GM21381 (cell line): Measurements from ENCODE around the gene MYO1A.
"Not testable (repeated sequence)": the region's sequence is repeated elsewhere in the genome, so short reads cannot be mapped to it uniquely, and the experiment has no call there.

ENCODE experiments used
- ATAC-seq: cut with Tn5 transposase; IDR thresholded peaks from one replicate; pipeline ENCODE4 v1.9.1; 2021; ENCODE audit warnings: mild to moderate bottlenecking, moderate library complexity; ENCODE audit not compliant: unreplicated experiment

MYO1A gene

DNA sequence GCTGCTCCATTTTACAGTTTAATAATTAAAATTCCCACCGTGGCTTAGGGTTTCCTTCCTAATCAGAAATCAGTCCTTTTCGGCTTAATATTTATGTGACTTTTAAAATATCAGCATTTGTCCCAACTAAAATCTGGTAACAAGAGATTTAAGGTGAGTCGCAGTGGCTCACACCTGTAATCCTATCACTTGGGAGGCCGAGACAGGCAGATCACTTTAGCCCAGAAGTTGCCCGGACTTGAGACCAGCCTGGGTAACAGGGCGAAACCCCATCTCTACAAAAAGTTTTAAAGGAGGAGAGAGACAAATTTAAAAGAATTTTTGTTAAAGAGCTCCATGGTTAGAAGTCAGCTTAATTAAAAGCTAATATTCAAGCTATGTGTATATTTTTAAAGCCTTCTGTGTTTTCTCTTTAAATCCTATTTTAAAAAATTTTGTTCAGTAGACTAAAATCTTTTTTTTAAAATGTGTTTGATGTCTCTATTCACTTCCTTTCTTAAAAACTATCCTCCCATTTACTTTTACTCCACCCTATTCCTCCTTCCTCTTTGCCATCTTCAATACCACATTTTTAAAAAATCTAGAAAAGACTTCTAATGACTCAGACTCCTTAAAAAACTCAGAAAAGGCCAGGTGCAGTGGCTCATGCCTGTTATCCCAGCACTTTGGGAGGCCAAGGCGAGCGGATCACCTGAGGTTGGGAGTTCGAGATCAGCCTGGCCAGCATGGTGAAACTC, 29.8 kb downstream of the MYO1A start:
- no peak for ATAC-seq

DNA sequence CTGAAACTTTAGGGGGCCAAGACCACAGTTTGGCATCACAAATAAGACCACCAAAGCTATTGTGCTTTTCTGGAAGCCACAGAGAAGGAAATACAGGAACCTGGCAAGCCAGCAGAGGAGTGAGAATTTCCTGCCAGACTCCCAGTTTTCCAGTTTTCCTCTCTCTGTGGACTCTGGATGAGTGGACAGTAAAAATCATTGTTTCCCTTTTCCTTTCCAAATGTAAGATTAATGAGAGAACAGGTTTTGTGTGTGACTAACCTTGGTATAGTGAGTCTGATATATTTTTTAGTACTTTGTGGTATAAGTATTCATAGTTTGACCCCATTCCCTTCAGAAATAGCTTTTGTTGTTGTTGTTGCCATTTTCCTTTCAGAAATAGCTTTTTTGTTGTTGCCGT, 31.0 kb downstream of the MYO1A start:
- no peak for ATAC-seq

DNA sequence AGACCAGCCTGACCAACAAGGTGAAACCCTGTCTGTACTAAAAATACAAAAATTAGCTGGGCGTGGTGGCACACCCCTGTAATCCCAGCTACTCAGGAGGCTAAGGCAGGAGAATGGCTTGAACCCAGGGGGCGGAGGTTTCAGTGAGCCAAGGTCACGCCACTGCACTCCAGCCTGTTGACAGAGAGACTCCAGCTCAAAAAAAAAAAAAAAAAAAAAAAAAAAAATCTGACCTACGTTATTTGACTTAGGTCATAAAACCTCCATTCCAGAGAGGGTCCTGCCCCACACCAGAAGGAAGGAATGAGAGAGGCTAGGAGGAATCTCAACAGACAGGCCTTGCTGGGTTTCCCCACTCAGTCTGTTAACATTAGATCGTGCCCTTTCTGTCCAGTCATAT, 31.6 kb downstream of the MYO1A start:
- not testable (repeated sequence) for ATAC-seq

DNA sequence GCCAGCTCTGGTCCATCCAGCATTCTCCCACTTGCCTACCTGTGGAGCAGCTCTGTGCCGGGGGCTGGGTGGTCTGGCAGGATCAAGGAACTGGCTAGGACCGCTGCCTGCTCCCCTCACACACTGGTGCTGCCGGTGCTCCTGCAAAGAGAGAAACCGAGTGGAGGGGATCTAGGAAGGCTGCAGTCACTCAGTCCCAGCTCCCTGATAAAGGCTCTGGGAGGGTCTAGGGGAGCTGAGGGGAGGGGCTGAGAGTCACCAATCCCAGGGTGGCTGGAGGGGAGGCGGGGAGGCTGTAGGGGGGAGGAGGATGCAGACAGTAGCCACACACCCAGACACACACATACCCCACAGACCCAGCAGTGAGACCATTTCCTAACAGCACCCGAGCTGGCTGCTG, 33.6 kb downstream of the MYO1A start, which contains the start of gene TAC3:
TSS of gene TAC3 (minus strand) at position 182 of the 400 bp plus-strand sequence. CDS start 732 bp downstream, outside the sequence.
- no peak for ATAC-seq

DNA sequence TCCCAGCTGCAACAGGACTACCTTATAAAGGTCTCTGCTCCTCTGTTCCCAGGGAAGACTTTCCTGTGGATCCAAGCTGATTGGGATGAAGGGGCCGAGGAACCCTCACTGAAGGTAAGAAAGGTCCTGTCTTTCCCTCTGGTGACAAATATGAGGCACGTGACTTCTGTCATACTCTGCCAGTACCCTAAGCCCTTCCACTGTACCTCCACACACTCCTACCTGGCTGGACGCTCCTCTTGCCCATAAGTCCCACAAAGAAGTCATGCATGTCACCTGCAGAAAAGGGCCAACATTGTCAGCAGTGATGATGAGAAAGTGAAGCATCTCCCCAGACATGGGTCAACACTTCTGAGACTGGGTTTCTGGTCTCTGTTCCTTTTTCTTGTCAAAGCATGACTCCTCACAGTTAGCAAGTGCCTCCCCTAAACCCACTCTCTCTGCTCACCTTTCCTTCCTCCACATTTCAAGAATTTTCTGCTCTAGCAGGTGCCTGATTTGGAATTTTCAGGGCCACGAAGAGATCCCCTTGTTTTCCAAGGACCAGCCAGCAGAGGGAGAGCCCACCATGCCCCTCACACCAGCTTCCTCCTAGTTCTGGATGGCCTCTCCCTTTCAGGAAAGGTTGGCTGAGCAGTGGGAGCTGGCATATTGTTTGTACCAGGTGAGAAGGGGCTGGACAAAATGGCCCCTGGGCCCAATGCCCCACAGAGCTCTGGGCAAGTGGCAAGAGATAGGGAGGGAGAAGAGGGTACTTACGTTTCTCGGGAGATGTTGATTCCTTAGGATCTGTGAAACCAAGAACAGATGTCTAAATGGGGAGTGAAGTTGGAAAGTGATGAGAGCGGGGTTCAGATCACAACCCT, 37.1 kb downstream of the MYO1A start:
- peak; percentile 68 for ATAC-seq

DNA sequence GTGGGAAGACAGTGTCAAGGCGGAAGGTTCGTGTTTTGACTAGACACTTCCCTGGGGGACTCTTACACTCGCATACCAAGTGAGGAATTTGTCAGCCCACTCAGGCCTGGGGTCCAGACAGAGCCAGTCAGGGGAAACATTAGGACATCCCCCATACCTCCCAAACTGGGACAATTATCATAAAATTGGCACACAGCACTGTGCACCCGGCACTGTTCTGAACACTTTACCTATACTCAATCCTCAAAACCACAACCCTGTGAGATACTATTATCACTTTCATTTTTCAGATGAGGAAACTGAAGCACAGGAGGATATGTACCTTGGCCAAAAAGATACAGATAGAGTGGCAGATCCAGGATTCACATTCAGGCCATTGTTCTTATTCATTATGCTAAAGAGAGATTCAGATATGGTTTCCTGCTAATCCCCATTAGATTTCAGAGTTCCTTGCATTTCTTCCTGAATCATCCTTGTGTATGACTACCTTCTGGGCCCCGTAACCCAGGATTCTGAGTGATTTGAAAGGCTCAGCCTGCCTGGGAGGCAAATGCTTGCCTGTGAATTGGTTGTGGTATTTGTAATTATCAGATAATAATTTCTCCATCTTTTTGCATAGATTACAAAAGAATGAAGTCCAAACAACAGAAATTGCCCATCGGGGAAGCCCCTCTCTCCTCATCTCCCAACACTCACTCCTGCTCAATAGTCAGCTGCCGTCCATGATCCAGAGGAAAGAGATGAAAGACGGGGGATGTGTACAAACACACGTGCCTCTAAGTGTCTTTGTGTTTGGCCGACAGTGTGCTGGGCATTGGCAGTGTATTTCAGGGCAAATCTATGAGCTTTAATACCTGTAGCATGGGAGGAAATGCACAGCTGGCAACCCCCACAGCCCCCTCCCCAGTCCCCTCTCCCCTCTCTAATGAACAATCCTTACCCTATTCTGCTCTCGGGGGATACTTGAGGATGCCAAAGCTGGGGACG, 38.2 kb downstream of the MYO1A start:
- no peak for ATAC-seq

DNA sequence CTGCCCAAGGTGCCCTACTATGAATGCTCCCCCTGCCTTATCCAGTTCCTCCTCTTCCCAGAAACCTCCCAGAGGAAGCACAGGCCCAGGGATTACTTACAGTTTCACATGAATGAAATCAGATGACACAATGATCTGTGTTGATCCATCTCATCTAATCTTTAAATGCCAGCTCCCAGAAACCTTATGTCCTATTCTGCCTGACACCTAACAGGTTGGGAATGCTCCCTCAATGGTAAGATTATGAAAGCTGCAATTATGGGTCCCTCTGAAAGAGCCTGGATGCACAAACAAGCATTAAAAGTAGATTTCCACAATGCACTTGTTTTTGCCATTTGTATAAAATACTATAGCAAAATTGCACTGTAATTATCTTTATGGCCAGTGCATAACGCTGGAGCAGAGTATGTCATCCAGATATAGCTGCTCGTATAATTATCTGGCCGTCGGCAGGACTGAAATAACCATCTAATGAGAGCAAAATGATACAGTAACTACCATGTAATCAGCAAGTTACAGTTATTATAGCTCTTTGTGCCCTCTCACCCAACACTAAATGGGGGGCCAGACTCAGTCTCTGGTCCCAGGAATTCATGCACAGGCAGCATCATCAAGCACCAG, 39.2 kb downstream of the MYO1A start:
- ATAC-seq = no peak

DNA sequence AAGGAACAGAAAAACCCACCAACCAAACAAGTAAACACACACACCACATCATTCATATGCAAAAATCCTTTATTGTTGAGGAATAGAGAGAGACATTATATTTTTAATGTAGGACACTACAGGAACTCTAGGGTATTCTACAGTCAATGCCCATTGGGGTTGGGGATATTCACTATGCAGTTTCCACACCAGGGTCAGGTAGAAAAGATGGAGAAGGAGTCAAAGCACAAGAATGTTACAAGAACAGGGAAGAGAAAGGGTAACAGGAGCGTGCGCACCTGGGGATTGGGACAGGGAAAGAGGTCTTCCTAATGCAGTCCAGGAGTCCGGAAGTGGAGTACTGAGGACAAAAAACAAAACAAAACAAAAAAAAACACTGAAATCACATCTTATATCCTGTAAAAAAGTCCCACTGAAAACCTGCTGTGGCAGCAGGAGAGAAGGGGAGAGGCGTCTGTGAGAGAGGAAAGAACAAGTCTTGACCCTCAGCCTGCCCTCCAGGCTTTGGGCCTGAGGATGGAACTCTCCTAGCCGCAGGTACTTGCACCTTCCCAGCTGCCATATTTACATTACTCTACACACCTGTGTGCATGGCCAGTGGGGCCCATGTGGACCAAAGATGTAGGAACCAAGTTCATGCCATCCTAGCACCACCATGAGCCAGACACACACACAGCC, 39.8 kb downstream of the MYO1A start:
- no peak for ATAC-seq

DNA sequence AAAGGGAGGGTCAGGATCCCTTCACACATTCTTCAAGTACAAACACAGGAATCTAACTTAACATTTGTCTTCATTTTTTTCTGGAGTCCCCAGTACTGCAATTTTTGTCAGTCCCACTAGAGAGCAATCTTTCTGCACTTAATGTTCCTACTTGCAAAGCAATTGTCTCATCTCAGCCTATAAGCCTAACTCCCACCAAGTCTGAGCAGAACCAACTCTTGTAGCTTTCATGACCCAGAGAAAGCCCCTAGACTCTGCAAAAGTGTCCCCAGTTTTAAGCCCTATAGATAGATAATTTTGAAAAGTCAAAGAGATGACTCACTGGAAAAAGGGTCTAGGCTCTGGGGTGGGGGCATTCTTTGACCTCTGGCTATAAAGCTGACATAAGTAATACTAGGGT, 41.8 kb downstream of the MYO1A start:
- no peak for ATAC-seq

DNA sequence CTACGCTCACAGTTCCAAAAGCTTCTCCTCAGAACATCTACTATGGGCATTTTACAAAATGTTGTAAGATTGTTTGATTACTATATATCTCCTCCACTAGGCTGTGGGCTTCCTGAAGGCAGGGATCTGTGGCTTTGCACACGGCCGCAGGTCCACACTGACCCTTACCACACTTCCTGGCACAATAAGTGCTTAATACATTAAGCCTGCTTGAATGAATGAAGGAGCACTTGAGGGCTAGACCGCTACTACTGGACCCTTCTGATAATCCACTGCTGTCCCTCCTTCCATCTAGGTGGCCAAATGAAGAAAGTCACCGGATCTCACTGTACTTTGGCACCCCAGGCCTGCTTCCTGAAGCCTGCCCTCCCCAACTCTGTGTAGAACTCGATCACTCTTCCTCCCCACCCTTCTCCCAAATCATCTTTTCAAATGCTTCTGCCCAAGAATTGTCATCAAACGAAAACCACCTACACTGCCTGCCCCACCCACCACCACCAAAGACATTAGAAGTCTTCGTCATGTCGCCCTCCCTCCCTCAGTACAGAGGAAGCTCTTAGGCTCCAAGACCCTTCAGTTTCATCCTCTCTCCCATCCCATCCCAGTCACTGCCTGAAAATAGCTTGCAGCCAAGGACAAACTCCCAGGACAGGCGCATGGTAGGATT, 43.0 kb downstream of the MYO1A start:
- ATAC-seq = no peak

DNA sequence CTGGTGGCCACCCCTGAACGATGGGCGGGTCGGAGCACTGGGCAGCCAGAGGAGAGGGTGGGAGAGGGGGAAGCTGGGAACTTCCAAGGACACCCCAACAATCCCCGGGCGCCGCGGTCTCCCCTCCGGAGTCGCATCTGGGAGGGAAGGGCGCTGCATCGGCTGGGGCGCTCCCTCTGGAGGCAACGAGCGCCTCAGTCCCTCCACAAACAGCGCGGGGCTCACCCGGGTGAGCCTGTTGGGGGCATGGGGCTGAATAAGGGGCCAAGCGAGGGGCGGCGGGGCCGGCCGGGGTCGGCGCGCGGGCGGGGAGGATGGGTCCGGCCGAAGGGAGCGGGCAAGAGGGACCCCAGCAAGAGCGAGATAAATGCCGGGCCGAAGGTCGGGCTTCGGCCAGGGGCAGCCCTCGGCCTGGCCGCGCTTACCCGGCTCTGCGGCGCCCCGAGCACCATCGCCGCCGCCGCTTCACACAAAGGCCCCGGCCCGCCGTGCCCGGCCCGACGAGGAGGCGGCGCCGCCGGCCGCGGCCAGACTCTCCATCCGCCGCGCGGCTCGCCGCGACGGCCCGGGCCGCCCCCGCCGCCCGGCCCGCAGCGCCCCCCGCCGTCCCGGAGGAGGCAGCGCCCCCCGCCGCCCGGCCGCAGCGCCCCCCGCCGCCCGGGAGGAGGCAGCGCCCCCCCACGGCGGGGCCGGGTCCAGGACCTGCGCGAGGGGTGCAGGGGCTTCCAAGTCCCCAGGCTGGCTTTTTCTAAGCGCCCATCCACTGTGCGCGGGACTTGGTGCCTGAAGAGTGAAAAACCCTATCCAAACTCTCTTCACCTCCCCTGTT, 43.7 kb downstream of the MYO1A start, which contains the start of gene ZBTB39:
TSS of gene ZBTB39 (minus strand) at position 567 of the 829 bp plus-strand sequence. CDS start 1,629 bp downstream, outside the sequence.
- peak; percentile 75 for ATAC-seq

DNA sequence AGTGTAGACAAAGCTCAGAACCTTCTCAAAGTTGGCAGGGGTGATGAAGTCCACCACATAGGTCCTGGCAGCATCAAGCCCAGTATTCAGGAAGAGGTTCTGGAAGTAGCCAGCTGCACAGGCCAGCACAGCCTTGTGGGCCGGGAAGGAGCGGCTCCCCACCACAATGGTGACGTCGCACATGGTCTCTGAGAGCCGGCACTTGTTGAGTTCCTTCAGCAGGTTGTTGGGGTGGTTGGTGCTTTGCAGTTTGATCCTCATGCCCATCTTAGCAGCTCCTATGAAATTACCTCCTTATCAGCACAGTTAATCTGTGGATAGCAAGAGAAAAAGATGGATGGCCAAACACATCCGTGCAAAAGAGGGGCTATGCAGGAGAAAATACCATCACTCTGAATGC, 45.3 kb downstream of the MYO1A start:
- ATAC-seq = no peak

DNA sequence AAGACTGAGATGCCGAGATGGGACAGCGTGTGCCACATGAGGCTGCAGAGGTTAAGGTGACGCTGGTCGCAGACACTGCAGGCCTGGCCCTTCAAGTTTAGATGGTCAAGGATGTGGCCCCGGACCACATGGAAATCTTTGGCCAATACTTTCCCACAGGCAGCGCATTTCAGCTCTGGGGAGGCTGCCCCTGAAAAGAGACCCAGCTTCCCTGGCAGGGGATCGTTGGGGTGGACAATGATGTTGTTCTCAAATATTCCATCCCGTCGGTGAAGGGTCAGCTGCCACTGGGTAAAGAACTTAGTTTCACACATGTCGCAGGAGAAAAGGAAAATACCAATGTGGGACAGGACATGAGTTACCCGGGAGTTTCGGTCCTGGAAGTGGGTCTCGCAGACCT, 46.5 kb downstream of the MYO1A start:
- no peak for ATAC-seq

DNA sequence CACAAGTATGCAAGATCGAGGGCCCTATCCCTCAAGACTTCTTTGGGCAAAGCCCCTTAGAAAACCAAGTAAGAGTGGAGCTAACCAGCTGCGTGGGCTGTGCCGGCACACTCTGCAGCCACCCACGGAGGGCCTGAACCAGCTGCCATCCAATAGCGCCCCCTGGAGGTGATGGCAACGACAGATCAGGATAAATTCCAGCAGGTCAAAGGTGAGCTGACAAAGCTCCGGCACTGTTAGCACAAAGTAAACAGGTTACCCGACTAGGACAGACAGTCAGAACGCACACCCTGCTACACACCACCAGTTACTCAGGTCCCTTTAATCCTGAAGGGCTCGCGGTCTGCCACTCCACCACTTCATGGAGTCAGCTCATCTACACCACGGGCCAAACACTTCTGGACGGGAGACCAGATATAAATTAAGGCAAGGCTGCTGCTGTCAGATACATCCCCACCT, 48.5 kb downstream of the MYO1A start:
- ATAC-seq = no peak

DNA sequence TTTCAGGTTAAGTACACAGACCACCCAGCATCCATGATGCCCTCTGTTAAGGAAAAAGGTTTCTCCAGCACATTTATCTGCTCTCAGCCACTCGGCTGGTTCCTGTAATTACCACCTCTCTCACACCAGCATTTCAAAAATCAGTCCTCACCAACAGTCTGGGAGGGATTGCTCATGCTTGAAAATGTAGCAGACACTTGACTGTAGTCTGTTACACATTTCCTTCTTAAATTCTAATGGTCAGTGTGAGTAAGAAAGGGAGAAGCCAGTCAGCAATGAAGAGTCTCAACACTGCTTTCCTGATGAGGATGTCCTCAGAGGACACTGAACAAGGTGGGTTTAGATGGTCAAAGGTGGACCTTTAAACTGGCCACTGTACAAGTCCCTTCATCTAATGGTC, 49.5 kb downstream of the MYO1A start:
- ATAC-seq = no peak

DNA sequence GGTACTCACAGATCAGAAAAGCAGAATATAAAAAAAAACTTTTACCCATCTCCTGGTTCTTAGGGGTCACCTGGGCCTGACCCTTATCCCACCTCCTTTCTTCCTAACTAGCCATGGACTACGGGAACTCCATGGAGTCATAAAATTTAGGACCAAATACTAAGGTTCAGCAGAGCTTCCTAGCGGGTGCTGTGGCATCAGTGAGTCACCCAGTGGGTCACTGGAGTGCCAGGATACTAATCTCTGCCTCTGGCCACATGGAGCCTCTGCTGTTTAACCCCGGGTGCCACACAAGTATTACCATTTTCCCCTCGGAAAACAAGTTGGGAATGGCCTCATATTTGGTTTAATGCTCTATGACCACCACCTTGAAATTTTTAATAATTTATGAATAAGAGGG, 50.5 kb downstream of the MYO1A start:
- no peak for ATAC-seq

DNA sequence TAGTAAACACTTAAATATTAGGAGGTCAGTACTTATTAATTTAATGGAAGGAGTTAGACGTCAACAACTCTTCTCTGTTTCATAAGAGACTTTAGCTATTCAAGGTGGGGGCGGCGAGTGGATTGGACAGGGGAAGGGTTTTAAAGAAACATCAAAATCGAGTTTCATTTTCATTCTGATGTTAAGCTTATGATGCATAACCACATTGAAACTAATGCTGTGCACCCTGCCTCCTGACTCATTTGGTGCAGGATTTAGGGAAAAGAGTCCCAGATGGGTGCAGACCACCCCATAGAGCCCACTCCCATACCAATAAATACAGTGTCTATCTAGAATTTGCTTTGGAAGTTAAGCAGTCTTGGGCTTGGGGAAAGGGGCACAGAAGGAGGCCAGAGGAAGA, 50.9 kb downstream of the MYO1A start:
- ATAC-seq = peak; percentile 84

DNA sequence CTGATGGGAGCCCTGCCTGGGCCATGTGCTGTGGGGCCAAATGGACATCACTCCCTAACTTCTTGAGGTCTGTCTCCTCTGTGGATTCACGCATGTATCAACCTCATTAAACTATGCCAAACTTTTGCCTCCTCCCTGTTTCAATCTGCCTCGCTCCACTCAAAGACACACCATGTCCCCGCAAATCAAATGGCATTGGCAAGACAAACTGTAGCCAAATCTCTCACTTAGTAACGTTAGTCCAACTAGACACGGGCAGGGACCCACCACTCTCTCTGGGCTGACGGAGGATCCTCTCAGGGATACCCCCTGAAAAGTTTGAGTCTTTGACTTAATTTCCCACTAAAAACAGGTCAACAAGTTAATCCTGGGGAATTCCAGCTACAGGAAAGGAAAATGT, 51.6 kb downstream of the MYO1A start:
- ATAC-seq = no peak
